Urinary bladder (tissue), 4 donors: Measurements from ENCODE around the gene MGST2. TPM values are rescaled to one million over a fixed set of nuclear protein-coding genes. Genes with fewer than 3 reads are reported as not detected.
"Not testable (repeated sequence)": the region's sequence is repeated elsewhere in the genome, so short reads cannot be mapped to it uniquely, and the experiment has no call there.

ENCODE experiments used
- DNase-seq: peaks from one replicate; pipeline ENCODE4 v3.0.0-alpha.2; 2015; ENCODE audit errors: extremely low spot score
- H3K27ac ChIP-seq: one replicate; pipeline ENCODE4 v1.5.1; 2013; ENCODE audit warnings: low read depth, mild to moderate bottlenecking, moderate library complexity
- H3K36me3 ChIP-seq: one replicate; pipeline ENCODE4 v1.6.1; 2013; ENCODE audit warnings: mild to moderate bottlenecking, moderate library complexity; ENCODE audit not compliant: insufficient read depth
- H3K4me1 ChIP-seq: one replicate; pipeline ENCODE4 v1.6.1; 2013; ENCODE audit warnings: mild to moderate bottlenecking, moderate library complexity; ENCODE audit not compliant: insufficient read depth
- H3K4me3 ChIP-seq: one replicate; pipeline ENCODE4 v1.5.1; 2013; ENCODE audit warnings: low read depth, low read length
- WGBS: extraction: QIAGEN DNeasy Blood & Tissue Kit; methylation state at CpG from one replicate; pipeline ENCODE4 v1.1.7; 2013; 5-methylcytosine and 5-hydroxymethylcytosine counted together
- polyA plus RNA-seq: library from polyadenylated mRNA; stranded (reverse); fragments of 200-250 nt; gene quantifications from one replicate; pipeline ENCODE4 v1.2.3, GENCODE V29; 2013
- total RNA-seq: library from RNA; depleted of rRNA; stranded (reverse); fragments of >200 nt; gene quantifications from one replicate; pipeline ENCODE4 v1.2.3, GENCODE V29; 2014
- donor health status: healthy with polysubstance abuse.
- donor health status: healthy.

The MGST2 gene
- total and polyA plus RNA-seq, 2 donors: 51.8 to 69.1 TPM

DNA sequence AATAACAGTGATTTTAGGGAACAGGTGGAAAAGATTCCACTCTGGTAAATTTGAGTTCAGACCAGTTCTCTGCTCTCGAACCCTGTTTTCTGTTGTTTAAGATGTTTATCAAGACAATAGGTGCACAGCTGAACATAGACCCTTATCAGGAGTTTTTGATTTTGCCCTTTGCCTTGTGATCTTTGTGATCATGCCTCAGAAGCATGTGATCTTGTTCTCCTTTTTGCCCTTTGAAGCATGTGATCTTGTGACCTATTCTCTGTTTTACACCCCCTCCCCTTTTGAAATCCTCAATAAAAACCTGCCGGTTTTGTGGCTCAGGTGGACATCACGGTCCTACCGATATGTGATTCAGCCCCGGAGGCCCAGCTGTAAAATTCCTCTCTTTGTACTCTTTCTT, 32.9 kb upstream of the MGST2 start:
- H3K36me3 ChIP-seq, H3K4me1 ChIP-seq, H3K4me3 ChIP-seq, H3K27ac ChIP-seq, DNase-seq: not testable (repeated sequence)
- 75% methylated on average over 5 of the region's 5 CpGs for WGBS

DNA sequence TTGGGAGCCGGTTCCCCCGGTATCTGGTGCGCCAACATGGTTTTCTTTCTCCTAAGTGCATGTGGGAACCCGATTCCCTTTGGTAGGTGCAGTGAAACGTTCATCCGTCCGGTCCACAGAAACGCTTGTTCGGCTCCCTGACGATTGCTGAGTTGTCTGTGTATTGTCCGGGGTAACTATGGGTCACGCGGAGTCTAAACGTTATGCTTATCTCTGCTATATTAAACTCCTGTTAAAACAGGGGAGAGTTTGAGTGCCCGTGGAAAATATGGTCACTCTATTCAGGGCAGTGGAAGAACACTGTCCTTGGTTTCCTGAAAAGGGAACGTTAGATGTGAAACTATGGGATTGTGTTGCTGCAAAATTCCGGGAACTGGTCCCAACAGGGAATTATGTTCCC, 32.4 kb upstream of the MGST2 start:
- Histone ChIP-seq H3K36me3 (no peaks in the 10 kb centered on the region), H3K4me3 (no peak overlapping the region), H3K27ac (no peak overlapping the region), H3K4me1 (no peaks in the 10 kb centered on the region)
- DNase-seq: no peak
- 43% methylated on average over 17 of the region's 17 CpGs for WGBS

DNA sequence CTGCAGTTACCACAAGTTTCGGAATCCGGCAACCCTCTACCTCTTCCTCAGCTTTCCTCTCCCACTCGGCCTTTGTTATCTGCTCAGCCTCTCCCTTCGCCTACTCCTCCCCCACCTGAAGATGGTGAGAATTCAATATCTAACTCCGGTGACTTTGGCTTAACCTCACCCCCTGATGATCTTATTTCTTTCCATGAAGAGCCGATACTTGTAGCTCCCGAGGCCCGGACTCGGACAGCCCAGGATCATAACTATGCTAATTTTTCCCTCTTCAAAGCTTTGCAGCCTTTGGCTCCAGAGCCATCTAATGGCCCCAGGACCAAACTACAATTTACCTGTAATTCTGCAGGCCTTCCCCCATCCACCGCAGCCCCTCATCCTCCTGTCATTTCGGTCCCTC, 32.0 kb upstream of the MGST2 start:
- Histone ChIP-seq H3K36me3 (no peaks in the 10 kb centered on the region), H3K4me1 (no peaks in the 10 kb centered on the region), H3K27ac (no peak overlapping the region), H3K4me3 (no peak overlapping the region)
- WGBS: 28% methylated on average over 11 of the region's 11 CpGs
- no peak for DNase-seq

DNA sequence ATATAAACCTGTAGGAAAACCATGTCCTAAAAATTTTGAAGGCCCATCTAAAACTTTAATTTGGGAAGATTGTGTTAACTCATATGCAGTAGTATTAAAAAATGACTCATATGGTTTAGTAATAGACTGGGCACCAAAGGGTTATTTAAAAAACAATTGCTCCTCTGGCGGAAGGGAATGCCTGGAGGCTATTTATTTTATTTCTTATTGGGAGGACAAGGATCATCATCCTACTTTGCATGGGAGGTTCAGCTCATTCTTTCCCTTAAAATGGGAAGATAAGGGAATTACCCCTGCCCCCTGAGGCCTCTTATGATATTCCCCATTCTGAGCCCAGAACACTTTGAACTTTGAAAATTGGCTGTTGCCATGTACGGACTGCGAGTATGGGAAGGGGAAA, 29.7 kb upstream of the MGST2 start:
- H3K36me3 ChIP-seq: no peaks in the 10 kb centered on the region
- no peak overlapping the region for H3K27ac ChIP-seq
- H3K4me1 ChIP-seq: no peaks in the 10 kb centered on the region
- no peak overlapping the region for H3K4me3 ChIP-seq
- 71% methylated on average over 3 of the region's 3 CpGs for WGBS
- no peak for DNase-seq

DNA sequence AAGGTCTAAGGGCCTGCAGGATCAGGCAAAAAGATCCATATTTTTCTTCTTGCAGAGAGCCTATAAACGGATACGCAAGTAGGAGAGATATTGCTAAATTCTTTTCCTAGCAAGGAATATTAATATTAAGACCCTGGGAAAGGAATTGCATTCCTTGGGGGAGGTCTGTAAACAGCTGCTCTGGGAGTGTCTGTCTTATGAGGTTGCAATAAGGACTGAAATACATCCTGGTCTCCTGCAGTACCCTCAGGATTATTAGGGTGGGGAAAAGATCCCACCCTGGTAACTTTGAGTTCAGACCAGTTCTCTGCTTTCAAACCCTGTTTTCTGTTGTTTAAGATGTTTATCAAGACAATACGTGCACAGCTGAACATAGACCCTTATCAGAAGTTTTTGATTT, 27.3 kb upstream of the MGST2 start:
- WGBS: 58% methylated on average over 3 of the region's 3 CpGs

DNA sequence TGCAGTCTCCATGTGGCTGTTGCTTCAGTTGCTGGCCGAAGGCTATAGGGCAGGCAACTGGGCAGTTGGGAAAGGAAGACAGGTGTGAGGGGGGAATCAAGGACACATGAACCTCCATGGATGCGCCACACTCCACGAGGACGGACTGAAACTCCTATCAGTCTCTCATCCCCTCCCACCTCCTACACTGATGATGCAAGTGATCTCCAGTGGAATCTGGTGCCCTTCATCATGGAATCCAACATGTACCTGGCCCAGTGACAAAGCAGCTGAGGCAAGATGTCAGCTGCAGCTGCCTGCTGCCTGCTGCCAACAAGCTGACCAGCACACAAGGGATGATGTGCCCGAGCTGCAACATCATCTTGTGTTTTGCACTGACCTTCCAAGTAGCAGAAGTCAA, 26.0 kb upstream of the MGST2 start:
- Histone ChIP-seq H3K27ac (no peak overlapping the region), H3K4me1 (no peaks in the 10 kb centered on the region), H3K4me3 (no peak overlapping the region), H3K36me3 (no peaks in the 10 kb centered on the region)
- 93% methylated on average over 5 of the region's 5 CpGs for WGBS
- no peak for DNase-seq

More for the DNA sequence above, 27.3 kb upstream of the MGST2 start:
- not testable (repeated sequence) for H3K27ac ChIP-seq, H3K36me3 ChIP-seq, H3K4me3 ChIP-seq, DNase-seq, H3K4me1 ChIP-seq

DNA sequence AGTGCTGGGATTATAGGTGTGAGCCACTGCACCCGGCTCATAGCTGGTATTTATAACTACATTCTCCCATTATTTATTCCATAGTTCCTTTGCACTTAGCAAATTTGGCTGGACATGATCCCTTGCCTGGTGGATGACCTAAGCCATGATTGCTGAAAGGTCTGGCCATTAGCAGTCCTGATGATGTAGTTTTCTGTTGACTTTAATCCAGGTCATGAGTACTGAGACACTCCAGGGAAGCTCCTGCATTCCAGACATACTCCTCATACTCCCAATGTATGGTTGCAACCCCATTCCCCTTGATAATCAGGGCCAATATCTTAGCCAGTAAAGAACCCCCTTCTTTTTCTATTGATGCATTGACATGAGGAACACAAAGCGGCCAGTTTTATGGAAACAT, 24.4 kb upstream of the MGST2 start:
- Histone ChIP-seq H3K4me3 (no peak overlapping the region), H3K27ac (no peak overlapping the region), H3K36me3 (no peaks in the 10 kb centered on the region), H3K4me1 (no peaks in the 10 kb centered on the region)
- WGBS: 86% methylated on average over 2 of the region's 2 CpGs
- DNase-seq: no peak

DNA sequence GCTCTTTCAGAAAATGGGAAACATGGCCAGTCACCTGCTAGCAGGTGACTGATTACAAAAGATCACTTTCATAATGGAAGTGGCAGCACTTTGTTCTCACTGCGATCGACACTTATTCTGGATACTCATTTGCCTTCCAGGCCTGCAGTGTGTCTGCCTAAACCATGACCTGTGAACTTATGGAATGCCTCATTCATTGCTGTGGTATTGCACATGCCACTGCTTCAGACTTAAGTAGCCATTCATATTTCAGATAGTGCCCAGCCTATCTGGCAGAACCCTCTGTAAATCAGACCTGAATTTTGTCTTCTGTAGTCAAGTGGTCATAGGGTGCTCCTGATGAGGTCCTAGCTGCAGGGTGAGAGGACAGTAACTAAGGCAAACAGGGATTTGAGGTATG, 23.3 kb upstream of the MGST2 start:
- Histone ChIP-seq H3K4me3 (no peak overlapping the region), H3K27ac (no peak overlapping the region), H3K4me1 (no peaks in the 10 kb centered on the region), H3K36me3 (no peaks in the 10 kb centered on the region)
- 92% methylated on average over 2 of the region's 2 CpGs for WGBS
- no peak for DNase-seq

DNA sequence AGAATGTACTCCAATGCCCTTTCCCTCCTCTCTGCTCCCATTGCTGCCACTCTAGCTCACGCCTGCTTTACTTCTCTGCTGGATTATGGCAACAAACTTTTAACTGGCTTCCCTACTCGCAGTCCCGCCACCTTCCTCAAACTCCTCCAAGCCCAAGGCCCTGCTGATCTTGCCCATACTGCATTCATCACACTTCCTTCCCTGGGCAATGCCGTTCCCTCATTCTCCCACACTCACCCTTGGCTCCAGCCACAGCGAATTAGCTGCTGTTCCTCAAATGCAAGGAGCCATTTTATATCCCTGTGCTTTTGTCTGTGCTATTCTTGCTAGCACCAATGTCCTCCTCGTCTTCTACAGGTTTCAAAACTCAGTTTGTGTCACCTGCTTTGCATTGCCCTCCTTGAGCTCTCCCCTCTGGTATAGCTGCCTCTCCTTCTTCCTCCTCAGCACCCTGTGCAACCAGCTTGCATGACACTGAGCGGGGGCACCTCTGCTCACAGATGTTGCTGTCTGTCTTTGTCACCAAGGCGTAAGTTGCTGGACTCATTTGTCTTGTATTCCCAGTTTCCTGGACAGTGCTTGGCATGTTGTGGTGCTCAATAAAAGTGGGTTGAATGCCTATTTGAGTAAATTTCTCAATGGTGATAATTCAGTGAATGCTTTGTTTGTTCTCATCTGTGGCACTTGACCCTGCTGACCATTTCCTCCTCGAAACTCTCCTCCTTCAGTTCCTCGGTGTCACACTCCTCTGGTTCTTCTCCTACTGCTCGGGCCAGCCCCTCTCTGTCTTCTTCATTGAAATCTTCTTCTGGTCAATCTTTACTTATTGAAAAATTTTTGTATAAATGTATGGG, 22.4 kb upstream of the MGST2 start:
- H3K4me1 ChIP-seq: no peaks in the 10 kb centered on the region
- no peak overlapping the region for H3K4me3 ChIP-seq
- no peak for DNase-seq
- H3K27ac ChIP-seq: no peak overlapping the region
- no peaks in the 10 kb centered on the region for H3K36me3 ChIP-seq
- WGBS: 80% methylated on average over 11 of the region's 11 CpGs

DNA sequence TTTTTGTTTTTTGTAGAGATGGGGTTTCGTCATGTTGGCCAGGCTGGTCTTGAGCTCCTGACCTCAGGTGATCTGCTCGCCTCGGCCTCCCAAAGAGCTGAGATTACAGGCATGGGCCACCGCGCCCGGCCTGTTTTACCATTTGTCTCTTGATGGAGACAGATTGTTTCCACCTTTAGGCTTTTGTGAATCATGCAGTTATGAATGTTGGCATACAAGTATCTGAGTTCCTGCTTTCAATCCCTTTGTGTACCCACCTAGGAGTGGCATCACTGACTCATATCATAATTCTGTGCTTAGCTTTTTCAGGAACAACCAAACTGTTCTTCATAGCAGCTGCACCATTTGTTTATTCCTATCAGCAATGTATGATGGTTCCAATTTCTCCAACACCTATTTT, 20.2 kb upstream of the MGST2 start:
- 87% methylated on average over 6 of the region's 6 CpGs for WGBS
- no peaks in the 10 kb centered on the region for H3K4me1 ChIP-seq
- H3K4me3 ChIP-seq: no peak overlapping the region
- DNase-seq: no peak
- no peaks in the 10 kb centered on the region for H3K36me3 ChIP-seq
- H3K27ac ChIP-seq: no peak overlapping the region

DNA sequence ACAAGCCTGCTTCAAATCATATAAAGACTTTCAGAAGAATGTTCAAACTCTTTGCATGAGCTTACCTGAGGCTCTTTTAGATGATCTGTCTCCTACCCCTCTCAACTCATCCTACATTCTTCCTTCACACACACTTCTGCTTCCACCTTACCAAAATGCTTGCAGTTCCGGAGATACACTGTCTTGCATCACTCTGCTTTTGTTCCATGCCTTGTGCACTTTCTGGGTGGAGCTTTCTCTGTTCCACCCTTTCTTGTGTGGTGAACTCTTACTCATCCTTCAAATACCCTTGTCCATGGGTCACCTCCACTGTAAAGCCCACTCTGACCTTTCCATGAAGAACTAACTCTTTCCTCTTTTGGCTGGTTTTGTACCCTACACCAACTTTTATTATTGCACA, 18.4 kb upstream of the MGST2 start:
- Histone ChIP-seq H3K36me3 (no peaks in the 10 kb centered on the region), H3K27ac (no peak overlapping the region), H3K4me3 (no peak overlapping the region), H3K4me1 (no peaks in the 10 kb centered on the region)
- WGBS: 92% methylated on average over 1 of the region's 1 CpG
- DNase-seq: no peak

DNA sequence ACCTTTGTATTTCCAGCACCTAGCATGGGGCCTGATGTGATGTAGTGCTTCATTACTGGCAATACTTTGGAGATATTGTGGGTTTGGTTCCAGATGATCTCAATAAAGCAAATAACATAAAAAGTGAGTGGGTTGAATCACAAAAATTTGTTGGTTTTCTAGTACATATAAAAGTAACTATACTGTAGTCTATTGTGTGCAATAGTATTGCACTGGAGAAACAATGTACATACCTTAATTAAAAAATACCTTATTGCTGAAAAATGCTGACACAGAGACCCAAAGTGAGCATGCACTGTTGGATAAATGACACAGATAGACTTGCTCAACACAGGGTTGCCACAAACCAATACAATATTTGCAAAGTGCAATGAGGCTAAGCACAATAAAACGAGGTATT, 17.7 kb upstream of the MGST2 start:
- H3K36me3 ChIP-seq: no peaks in the 10 kb centered on the region
- 89% methylated on average over 1 of the region's 1 CpG for WGBS
- no peak for DNase-seq
- no peak overlapping the region for H3K4me3 ChIP-seq
- H3K4me1 ChIP-seq: no peaks in the 10 kb centered on the region
- no peak overlapping the region for H3K27ac ChIP-seq

DNA sequence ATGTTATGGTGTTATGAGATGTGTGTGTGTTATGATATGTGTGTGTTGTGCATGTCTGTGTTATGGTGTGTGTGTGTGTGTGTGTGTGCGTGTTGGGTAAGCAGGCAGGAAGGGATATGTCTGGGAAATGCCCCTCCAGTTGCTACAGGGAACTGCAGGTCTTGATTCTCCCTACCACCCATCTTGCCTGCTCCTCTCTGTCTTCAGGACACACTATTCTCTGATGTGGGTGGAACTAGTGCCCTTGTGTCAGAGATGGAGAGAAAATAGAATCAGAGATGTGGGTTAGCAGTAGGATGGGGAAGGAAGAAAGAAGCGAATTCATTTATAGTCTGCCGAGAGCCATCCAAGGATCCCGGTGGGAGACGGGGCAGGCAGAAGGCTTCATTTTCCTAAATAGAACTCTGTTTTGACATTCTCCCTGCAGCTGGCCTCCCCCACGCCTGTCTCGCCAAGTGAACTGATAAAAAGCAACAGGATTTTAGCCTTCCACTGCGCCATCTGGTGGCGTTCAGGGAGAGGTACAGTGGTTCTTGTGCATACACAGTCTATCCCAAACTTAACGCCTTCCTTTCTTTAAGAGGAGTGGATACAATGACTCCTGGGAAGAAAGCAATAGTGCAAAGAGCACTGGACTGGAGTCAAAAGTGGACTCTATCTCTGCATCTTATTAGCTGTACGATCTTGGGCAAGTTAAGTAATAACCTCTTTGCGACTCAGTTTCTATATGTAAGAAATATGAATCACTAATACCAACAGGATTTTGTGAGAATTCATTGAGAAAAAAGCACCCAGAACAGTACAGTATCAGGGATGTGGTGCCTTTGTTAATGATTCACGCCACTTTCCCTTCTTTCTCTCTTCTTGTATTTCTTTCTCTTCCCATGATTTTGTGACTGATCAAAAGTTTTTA, 14.1 kb upstream of the MGST2 start:
- Histone ChIP-seq H3K4me1 (no peaks in the 10 kb centered on the region), H3K4me3 (no peak overlapping the region), H3K36me3 (no peaks in the 10 kb centered on the region), H3K27ac (no peak overlapping the region)
- WGBS: 15% methylated on average over 13 of the region's 13 CpGs
- peak; percentile 70 for DNase-seq

DNA sequence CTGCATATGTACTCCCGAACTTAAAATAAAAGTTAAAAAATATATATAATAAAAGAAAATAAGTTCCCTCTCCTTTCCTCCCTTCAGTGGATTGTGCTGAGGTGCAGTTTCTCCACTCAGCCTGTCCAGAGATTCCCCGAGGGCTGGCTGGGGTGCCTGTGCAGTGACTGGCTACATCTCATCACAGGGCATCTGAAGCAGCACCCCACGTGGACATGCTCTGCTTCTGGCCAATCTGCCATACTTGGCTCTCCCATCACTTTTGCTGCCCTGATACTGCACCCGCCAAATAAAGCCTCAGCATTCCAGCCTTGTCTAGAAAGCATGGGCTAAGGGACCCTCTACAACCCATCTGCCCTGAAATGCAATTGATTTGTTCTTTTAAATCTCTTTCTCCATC, 11.1 kb upstream of the MGST2 start:
- no peak overlapping the region for H3K4me3 ChIP-seq
- DNase-seq: no peak
- WGBS: 67% methylated on average over 4 of the region's 4 CpGs

More for the DNA sequence above, 11.1 kb upstream of the MGST2 start:
- no peak overlapping the region for H3K27ac ChIP-seq
- H3K4me1 ChIP-seq: no peaks in the 10 kb centered on the region
- H3K36me3 ChIP-seq: no peaks in the 10 kb centered on the region
